Astrocyte of the spinal cord (primary cell): Measurements from ENCODE around the gene SEMA6B.

Experiments
- DNase-seq: peaks from one replicate; pipeline ENCODE4 v3.0.0; 2011; ENCODE audit warnings: low read depth, low spot score
- H3K4me3 ChIP-seq: 2 replicates; pipeline ENCODE4 v1.5.1; 2011; ENCODE audit warnings: low read depth, mild to moderate bottlenecking, low read length, moderate library complexity
- CTCF ChIP-seq: IDR thresholded peaks from 2 replicates; pipeline ENCODE4 v1.5.1; 2012; ENCODE audit warnings: low read depth, mild to moderate bottlenecking, low read length, inconsistent platforms
- in situ Hi-C: cut with HindIII; loops from 2 replicates; pipeline ENCODE4 v1.10.0; 2017; ENCODE audit warnings: low sequenced_read_pairs

The SEMA6B gene

GRCh38 chr19:4497770-4498389 is 61.6 kb downstream of the SEMA6B start:
- in situ Hi-C loops = no loop called here
- no peak for TF ChIP-seq CTCF
- DNase-seq = no peak
- no peak overlapping the region for H3K4me3 ChIP-seq

DNA sequence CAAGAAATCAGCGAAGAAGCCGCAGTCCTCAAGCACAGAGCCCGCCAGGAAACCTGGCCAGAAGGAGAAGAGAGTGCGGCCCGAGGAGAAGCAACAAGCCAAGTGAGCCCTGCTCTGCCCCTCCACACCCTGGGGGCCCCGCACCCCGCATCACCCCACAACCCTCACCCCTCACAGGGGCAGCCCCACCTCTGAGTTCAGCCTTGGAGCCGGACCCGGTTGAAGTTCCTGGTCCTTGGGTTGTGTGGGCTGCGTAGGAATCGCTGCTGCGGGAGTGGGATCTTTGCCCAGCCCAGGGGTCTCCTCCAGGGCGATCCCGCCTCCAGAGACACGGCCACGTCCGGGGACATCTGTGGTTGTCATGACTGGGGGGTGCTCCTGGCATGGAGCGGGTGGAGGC is 63.2 kb downstream of the SEMA6B start:
- no peak for TF ChIP-seq CTCF
- no peak overlapping the region for H3K4me3 ChIP-seq
- in situ Hi-C loops = no loop called here
- no peak for DNase-seq

- TF ChIP-seq CTCF = peak; percentile 9
- in situ Hi-C loops = no loop called here
- no peak overlapping the region for H3K4me3 ChIP-seq
- DNase-seq = no peak
Observed at GRCh38 chr19:4495471-4495870, 64.0 kb downstream of the SEMA6B start.

DNA sequence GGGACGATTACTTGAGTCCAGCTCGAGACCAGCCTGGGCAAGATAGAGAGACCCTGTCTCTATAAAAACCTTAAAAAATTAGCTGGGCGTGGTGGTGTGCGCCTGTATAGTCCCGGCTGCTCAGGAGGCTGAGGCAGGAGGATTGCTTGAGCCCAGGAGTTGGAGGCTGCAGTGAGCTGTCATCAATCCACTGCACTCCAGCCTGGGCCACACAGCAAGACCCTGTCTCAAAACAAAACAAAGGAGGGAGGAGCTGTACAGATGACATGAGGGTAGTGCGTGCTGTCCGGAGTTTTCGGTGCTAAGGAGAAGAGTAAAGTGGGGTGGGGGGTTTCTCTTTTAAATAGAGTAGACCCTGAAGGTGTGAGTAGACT is 64.8 kb downstream of the SEMA6B start:
- in situ Hi-C loops = no loop called here
- no peak for DNase-seq
- TF ChIP-seq CTCF = no peak

GRCh38 chr19:4493929-4494690 is 65.4 kb downstream of the SEMA6B start:
- in situ Hi-C loops = no loop called here
- DNase-seq = no peak
- no peak for TF ChIP-seq CTCF
- H3K4me3 ChIP-seq = no peak overlapping the region

More for the DNA sequence above, 64.8 kb downstream of the SEMA6B start:
- H3K4me3 ChIP-seq = no peak overlapping the region

- DNase-seq = no peak
- no peak for TF ChIP-seq CTCF
- no peak overlapping the region for H3K4me3 ChIP-seq
- in situ Hi-C loops = no loop called here
Observed at GRCh38 chr19:4493104-4493928, 66.2 kb downstream of the SEMA6B start.
